Activated T-helper 1 cell treated with Interleukin-2 at 50 U/mL for 16 hours (primary cell): Measurements from ENCODE around the gene MT1H.
A peak's percentile ranks its signal among the peaks of the same experiment; 100 is the strongest.

Experiments
- DNase-seq: peaks from one replicate; pipeline ENCODE4 v3.0.0-alpha.2; 2020; ENCODE audit warnings: low read depth

MT1H gene

GRCh38 chr16:56636616-56637413 is 32.8 kb upstream of the MT1H start:
- no peak for DNase-seq

- DNase-seq, result no peak
These were observed 31.5 kb upstream of the MT1H start, which contains the start of gene MT1A for GRCh38 chr16:56637814-56638750. Gene MT1A (plus strand): TSS chr16:56638666. CDS start chr16:56638739, 73 bp downstream.

- no peak for DNase-seq
These were observed 30.6 kb upstream of the MT1H start for GRCh38 chr16:56639045-56639444.

- DNase-seq, result no peak
These were observed 29.5 kb upstream of the MT1H start for GRCh38 chr16:56640076-56640475.

GRCh38 chr16:56641166-56641565 is 28.4 kb upstream of the MT1H start:
- no peak for DNase-seq

- peak; percentile 62 for DNase-seq
These were observed 26.4 kb upstream of the MT1H start for GRCh38 chr16:56643080-56643778.

GRCh38 chr16:56643833-56644232 is 25.8 kb upstream of the MT1H start:
- DNase-seq, result no peak

GRCh38 chr16:56645311-56645710 is 24.3 kb upstream of the MT1H start:
- no peak for DNase-seq

- DNase-seq, result no peak
These were observed 23.8 kb upstream of the MT1H start for GRCh38 chr16:56645838-56646237.

GRCh38 chr16:56647641-56648431 is 21.8 kb upstream of the MT1H start:
- DNase-seq, result no peak

GRCh38 chr16:56649271-56649670 is 20.3 kb upstream of the MT1H start:
- DNase-seq, result no peak

GRCh38 chr16:56649820-56650219 is 19.8 kb upstream of the MT1H start:
- no peak for DNase-seq

- no peak for DNase-seq
These were observed 18.0 kb upstream of the MT1H start, which contains the start of gene MT1B for GRCh38 chr16:56651586-56651985. Gene MT1B (plus strand): TSS chr16:56651886. CDS start chr16:56651954, 68 bp downstream.

- DNase-seq, result no peak
These were observed 17.0 kb upstream of the MT1H start for GRCh38 chr16:56652600-56652999.

- DNase-seq, result no peak
These were observed 16.4 kb upstream of the MT1H start for GRCh38 chr16:56653218-56653617.

- peak; percentile 46 for DNase-seq
These were observed 11.9 kb upstream of the MT1H start, which contains the start of gene MT1F for GRCh38 chr16:56657555-56658326. Gene MT1F (plus strand): TSS chr16:56657959. CDS start chr16:56658059, 100 bp downstream.

- DNase-seq, result no peak
These were observed 11.2 kb upstream of the MT1H start for GRCh38 chr16:56658327-56658875.

GRCh38 chr16:56662357-56663354 is 7.0 kb upstream of the MT1H start:
- DNase-seq, result no peak

- no peak for DNase-seq
These were observed 5.1 kb upstream of the MT1H start for GRCh38 chr16:56664506-56664905.
